Natural killer cell (primary cell): ENCODE data around the gene LYRM2. TPM values are rescaled to one million over a fixed set of nuclear protein-coding genes. Genes with fewer than 3 reads are reported as not detected.

Experiments used
- ATAC-seq, 3 donors: fragments of 150-1000 bp in 2 of 3; fragments of 200-7000 bp in 1 of 3; cut with Tn5 transposase; 1 replicate in 1 of 3; 2 replicates in 2 of 3; pipeline ENCODE4 v1.10.0; 2021; ENCODE audit warnings: mild to moderate bottlenecking in 2 of 3, moderate library complexity in 2 of 3
- DNase-seq, 2 donors: peaks; one replicate each; pipeline versions ENCODE4 v3.0.0 to v3.0.0-alpha.2; 2013 to 2021; ENCODE audit warnings: mixed read lengths in 1 of 2
- H3K27ac ChIP-seq: one replicate; pipeline ENCODE4 v1.5.1; 2013; ENCODE audit warnings: mild to moderate bottlenecking, low read length
- H3K27me3 ChIP-seq: one replicate; pipeline ENCODE4 v1.6.1; 2013; ENCODE audit warnings: low read length; ENCODE audit not compliant: control insufficient read depth, insufficient read depth
- H3K36me3 ChIP-seq: one replicate; pipeline ENCODE4 v1.6.1; 2013; ENCODE audit warnings: low read length; ENCODE audit not compliant: control insufficient read depth, insufficient read depth
- H3K4me1 ChIP-seq: one replicate; pipeline ENCODE4 v1.6.1; 2013; ENCODE audit warnings: low read length; ENCODE audit not compliant: control insufficient read depth, insufficient read depth
- H3K4me3 ChIP-seq: one replicate; pipeline ENCODE4 v1.5.1; 2013; ENCODE audit warnings: low read length
- H3K9me3 ChIP-seq: one replicate; pipeline ENCODE4 v1.6.1; 2013; ENCODE audit warnings: low read length; ENCODE audit not compliant: control insufficient read depth, insufficient read depth
- H3K27ac Mint-ChIP-seq, 2 donors: one replicate each; pipeline ENCODE4 v1.8.0; 2022; ENCODE audit warnings: mild to moderate bottlenecking in 2 of 2, mixed read lengths in 2 of 2, moderate library complexity in 1 of 2
- H3K27me3 Mint-ChIP-seq, 2 donors: one replicate each; pipeline ENCODE4 v1.8.0; 2022; ENCODE audit warnings: low read depth in 2 of 2, mixed read lengths in 2 of 2
- H3K36me3 Mint-ChIP-seq: one replicate; pipeline ENCODE4 v1.8.0; 2022; ENCODE audit warnings: mixed read lengths
- H3K4me1 Mint-ChIP-seq, 2 donors: one replicate each; pipeline ENCODE4 v1.8.0; 2022; ENCODE audit warnings: mixed read lengths in 2 of 2
- H3K4me3 Mint-ChIP-seq: one replicate; pipeline ENCODE4 v1.8.0; 2022; ENCODE audit warnings: mild to moderate bottlenecking, moderate library complexity, mixed read lengths
- H3K9me3 Mint-ChIP-seq, 2 donors: one replicate each; pipeline ENCODE4 v1.8.0; 2022; ENCODE audit warnings: mixed read lengths in 2 of 2
- WGBS: methylation state at CpG from one replicate; pipeline ENCODE4 v1.1.7; 2013; ENCODE audit warnings: missing lambda C conversion rate; ENCODE audit not compliant: insufficient coverage; 5-methylcytosine and 5-hydroxymethylcytosine counted together
- intact Hi-C: fragments of 100-400 bp; cut with micrococcal nuclease; formaldehyde crosslinking; loops from one replicate; pipeline ENCODE4 v1.14.2; 2022
- total RNA-seq, 4 donors: library from RNA; stranded (reverse); fragments of 120-200 nt in 1 of 4; gene quantifications; one replicate each; pipeline versions ENCODE4 v1.2.3 to v1.2.4, GENCODE V29; 2013 to 2022
- TF ChIP-seq, protein P1 (sequence below): fragments of 200-600 bp; IDR thresholded peaks from one replicate; pipeline ENCODE4 v1.8.0; 2022; ENCODE audit warnings: antibody characterized with exemption

LYRM2 gene
- total RNA-seq, 3 donors from 2014 or later (not counting 1 experiment from before 2014, with no cell fraction given) = 21.1 to 25.5 (median 25.0) TPM

GRCh38 chr6:89562093-89562973 lies 76.2 kb downstream of the LYRM2 start:
- Mint-ChIP-seq H3K4me1 (no peaks in the 10 kb centered on the region), H3K36me3 (no peaks in the 10 kb centered on the region), H3K27me3 (peaks cover 0 to 5% of the 10 kb centered on the region in 2 donors), H3K9me3 (no peaks in the 10 kb centered on the region), H3K27ac (no peak overlapping the region), H3K4me3 (no peak overlapping the region)
- no peaks in the 10 kb centered on the region for H3K36me3 ChIP-seq
- intact Hi-C loops = no loop called here
- ATAC-seq = no peak
- H3K4me3 ChIP-seq = no peak overlapping the region
- H3K27ac ChIP-seq = no peak overlapping the region
- no peak for DNase-seq
- no peaks in the 10 kb centered on the region for H3K27me3 ChIP-seq
- no peaks in the 10 kb centered on the region for H3K9me3 ChIP-seq
- H3K4me1 ChIP-seq = no peaks in the 10 kb centered on the region
- 91% methylated on average over 21 of the region's 21 CpGs for WGBS
- TF ChIP-seq, protein P1, sequence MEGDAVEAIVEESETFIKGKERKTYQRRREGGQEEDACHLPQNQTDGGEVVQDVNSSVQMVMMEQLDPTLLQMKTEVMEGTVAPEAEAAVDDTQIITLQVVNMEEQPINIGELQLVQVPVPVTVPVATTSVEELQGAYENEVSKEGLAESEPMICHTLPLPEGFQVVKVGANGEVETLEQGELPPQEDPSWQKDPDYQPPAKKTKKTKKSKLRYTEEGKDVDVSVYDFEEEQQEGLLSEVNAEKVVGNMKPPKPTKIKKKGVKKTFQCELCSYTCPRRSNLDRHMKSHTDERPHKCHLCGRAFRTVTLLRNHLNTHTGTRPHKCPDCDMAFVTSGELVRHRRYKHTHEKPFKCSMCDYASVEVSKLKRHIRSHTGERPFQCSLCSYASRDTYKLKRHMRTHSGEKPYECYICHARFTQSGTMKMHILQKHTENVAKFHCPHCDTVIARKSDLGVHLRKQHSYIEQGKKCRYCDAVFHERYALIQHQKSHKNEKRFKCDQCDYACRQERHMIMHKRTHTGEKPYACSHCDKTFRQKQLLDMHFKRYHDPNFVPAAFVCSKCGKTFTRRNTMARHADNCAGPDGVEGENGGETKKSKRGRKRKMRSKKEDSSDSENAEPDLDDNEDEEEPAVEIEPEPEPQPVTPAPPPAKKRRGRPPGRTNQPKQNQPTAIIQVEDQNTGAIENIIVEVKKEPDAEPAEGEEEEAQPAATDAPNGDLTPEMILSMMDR = no peak

DNA sequence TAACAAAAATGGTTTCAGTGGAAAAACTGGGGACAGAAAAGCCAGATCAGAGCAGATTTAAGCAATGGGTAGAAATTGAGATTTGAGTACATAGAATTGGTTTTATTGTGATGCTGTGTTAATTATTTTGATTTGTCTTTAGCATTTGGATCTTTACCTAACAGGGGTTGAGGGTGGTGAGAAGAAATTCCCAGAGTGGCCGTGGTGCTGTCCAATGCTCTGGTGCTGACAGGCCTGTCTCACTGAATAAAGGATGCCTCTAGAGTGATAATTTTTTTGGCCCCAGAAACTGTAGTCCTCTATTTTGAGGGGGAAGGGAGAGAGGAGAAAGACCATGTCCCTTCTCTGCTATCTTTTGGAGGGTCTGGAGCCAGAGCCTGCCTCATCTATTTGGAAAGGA lies 79.1 kb downstream of the LYRM2 start:
- peaks cover 6 to 13% of the 10 kb centered on the region in 2 donors for H3K27me3 Mint-ChIP-seq
- DNase-seq (no peak), ATAC-seq (no peak)
- H3K9me3 Mint-ChIP-seq = no peaks in the 10 kb centered on the region
- H3K4me1 Mint-ChIP-seq = no peaks in the 10 kb centered on the region
- no peaks in the 10 kb centered on the region for H3K4me1 ChIP-seq
- H3K36me3 Mint-ChIP-seq = no peaks in the 10 kb centered on the region
- no peak overlapping the region for H3K27ac ChIP-seq
- no peaks in the 10 kb centered on the region for H3K36me3 ChIP-seq
- 100% methylated on average over 1 of the region's 1 CpG for WGBS
- no peak overlapping the region for H3K27ac Mint-ChIP-seq
- TF ChIP-seq, protein P1 = no peak
- intact Hi-C loops = no loop called here
- no peaks in the 10 kb centered on the region for H3K27me3 ChIP-seq
- H3K4me3 Mint-ChIP-seq = no peak overlapping the region
- no peak overlapping the region for H3K4me3 ChIP-seq
- no peaks in the 10 kb centered on the region for H3K9me3 ChIP-seq

- no peaks in the 10 kb centered on the region for H3K36me3 Mint-ChIP-seq
- Histone ChIP-seq H3K36me3 (no peaks in the 10 kb centered on the region), H3K4me1 (no peaks in the 10 kb centered on the region), H3K27me3 (no peaks in the 10 kb centered on the region), H3K27ac (no peak overlapping the region), H3K4me3 (no peak overlapping the region), H3K9me3 (no peaks in the 10 kb centered on the region)
- 56% methylated on average over 3 of the region's 3 CpGs for WGBS
- H3K4me3 Mint-ChIP-seq = no peak overlapping the region
- no peak for ATAC-seq
- H3K27me3 Mint-ChIP-seq = peaks cover 6 to 19% of the 10 kb centered on the region in 2 donors
- H3K4me1 Mint-ChIP-seq = no peaks in the 10 kb centered on the region
- intact Hi-C loops = no loop called here
- no peak overlapping the region for H3K27ac Mint-ChIP-seq
- TF ChIP-seq, protein P1 = no peak
- no peak for DNase-seq
- H3K9me3 Mint-ChIP-seq = no peaks in the 10 kb centered on the region
Observed at GRCh38 chr6:89555806-89556205, 82.7 kb downstream of the LYRM2 start.
